K562 (cell line): ENCODE data around the gene PNMA8C. TPM values are rescaled to one million over a fixed set of nuclear protein-coding genes. Genes with fewer than 3 reads are reported as not detected.

Source experiments
- BRF1 ChIP-seq: IDR thresholded peaks from 3 replicates; pipeline ENCODE4 v1.6.1; 2011; ENCODE audit warnings: borderline replicate concordance, mild to moderate bottlenecking; ENCODE audit not compliant: insufficient read length; ENCODE audit errors: extremely low read depth
- ELF1 ChIP-seq: fragments of 200-800 bp; sonication (Bioruptor generic); IDR thresholded peaks from 2 replicates; pipeline ENCODE4 v1.6.1; 2016; ENCODE audit warnings: missing genetic modification characterization, missing compliant biosample characterization
- GATAD2A ChIP-seq: fragments of 450-650 bp; IDR thresholded peaks from 2 replicates; pipeline ENCODE4 v1.6.1; 2017
- MXI1 ChIP-seq: IDR thresholded peaks from 2 replicates; pipeline ENCODE4 v1.6.1; 2011; ENCODE audit warnings: low read depth, mild to moderate bottlenecking, improper control_type of control experiment, low read length
- TOE1 ChIP-seq, 2 experiments: fragments of 450-650 bp in 1 of 2; sonication (generic) in 1 of 2; formaldehyde crosslinking in 1 of 2; IDR thresholded peaks; 2 replicates each; pipeline versions ENCODE4 v1.7.1 to v1.8.0; 2016 to 2022; ENCODE audit warnings: borderline replicate concordance in 2 of 2, mild to moderate bottlenecking in 2 of 2, antibody characterized with exemption in 1 of 2, inconsistent platforms in 1 of 2, low read depth in 1 of 2, missing genetic modification reagents in 1 of 2, moderate library complexity in 1 of 2
- ZZZ3 ChIP-seq: fragments of 450-650 bp; IDR thresholded peaks from 2 replicates; pipeline ENCODE4 v1.6.1; 2016; ENCODE audit warnings: antibody characterized with exemption, mild to moderate bottlenecking, moderate library complexity
- polyA plus RNA-seq, 8 experiments: library from polyadenylated mRNA; depleted of rRNA in 4 of 8; stranded (reverse) in 5 of 8; unstranded in 3 of 8; fragments of >200 nt; fragmentation: Nextera tagmentation in 2 of 8; fragmentation: Illumina TruSeq in 1 of 8; extraction: Ambion mirVana in 2 of 8; extraction: Trizol in 1 of 8; gene quantifications; 2 replicates each; pipeline versions ENCODE4 v1.2.1 to v1.2.3, GENCODE V29; 2011 to 2014; ENCODE audit warnings: inconsistent platforms in 1 of 8, missing spikeins in 1 of 8
- total RNA-seq, 7 experiments: library from RNA; depleted of rRNA in 6 of 7; stranded (reverse); fragments of >200 nt in 6 of 7; fragmentation: Illumina TruSeq in 2 of 7; extraction: Trizol in 2 of 7; gene quantifications; 2 replicates each; pipeline versions ENCODE4 v1.2.1 to v1.2.3, GENCODE V29; 2011 to 2021; ENCODE audit warnings: low replicate concordance in 1 of 7
- TF ChIP-seq, protein P1 (sequence below): fragments of 200-600 bp; sonication (generic); IDR thresholded peaks from one replicate; pipeline ENCODE4 v1.6.1; 2012; ENCODE audit warnings: mild to moderate bottlenecking, low read depth, low read length, inconsistent platforms
- TF ChIP-seq, protein P2 (sequence below): fragments of 450-650 bp; IDR thresholded peaks from 2 replicates; pipeline ENCODE4 v1.6.1; 2016; ENCODE audit warnings: mild to moderate bottlenecking
- TF ChIP-seq, protein P3 (sequence below), 2 experiments: IDR thresholded peaks; 2 replicates each; pipeline ENCODE4 v1.6.1; 2011; ENCODE audit warnings: borderline replicate concordance in 1 of 2, control low read depth in 1 of 2, low read depth in 1 of 2, low read length in 1 of 2, mild to moderate bottlenecking in 1 of 2, mixed read lengths in 1 of 2, moderate library complexity in 1 of 2; ENCODE audit not compliant: insufficient read depth in 1 of 2, insufficient read length in 1 of 2, poor library complexity in 1 of 2, severe bottlenecking in 1 of 2; ENCODE audit errors: extremely low read depth in 1 of 2
- TF ChIP-seq, protein P4 (sequence below): fragments of 250-450 bp; sonication (Bioruptor Pico); IDR thresholded peaks from 2 replicates; pipeline ENCODE4 v1.9.0; 2021; ENCODE audit warnings: mild to moderate bottlenecking

The PNMA8C gene
- total and polyA plus RNA-seq, 9 of the 15 experiments (the other 6 are each of a cell fraction or from before 2014, with no cell fraction given): 0.04 to 0.05 (median 0.05) TPM; not detected in 6

DNA sequence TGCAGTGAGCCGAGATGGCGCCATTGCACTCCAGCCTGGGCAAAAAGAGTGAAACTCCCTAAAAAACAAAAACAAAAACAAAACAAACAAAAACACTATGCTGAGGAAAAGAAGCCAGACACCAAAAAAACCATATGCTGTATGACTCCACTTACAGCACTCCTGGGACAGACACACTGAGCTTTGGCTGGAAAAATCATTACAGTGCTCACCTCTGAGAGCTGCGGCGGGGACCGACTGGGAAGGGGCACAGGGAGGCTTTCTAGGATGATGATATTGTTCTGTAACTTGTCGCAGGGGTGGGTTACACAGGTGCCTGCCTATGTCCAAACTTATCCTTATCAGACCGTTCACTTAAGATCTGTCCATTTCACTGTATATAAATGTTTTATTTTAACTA is 34.8 kb upstream of the PNMA8C start (continued):
- TF ChIP-seq, protein P1, sequence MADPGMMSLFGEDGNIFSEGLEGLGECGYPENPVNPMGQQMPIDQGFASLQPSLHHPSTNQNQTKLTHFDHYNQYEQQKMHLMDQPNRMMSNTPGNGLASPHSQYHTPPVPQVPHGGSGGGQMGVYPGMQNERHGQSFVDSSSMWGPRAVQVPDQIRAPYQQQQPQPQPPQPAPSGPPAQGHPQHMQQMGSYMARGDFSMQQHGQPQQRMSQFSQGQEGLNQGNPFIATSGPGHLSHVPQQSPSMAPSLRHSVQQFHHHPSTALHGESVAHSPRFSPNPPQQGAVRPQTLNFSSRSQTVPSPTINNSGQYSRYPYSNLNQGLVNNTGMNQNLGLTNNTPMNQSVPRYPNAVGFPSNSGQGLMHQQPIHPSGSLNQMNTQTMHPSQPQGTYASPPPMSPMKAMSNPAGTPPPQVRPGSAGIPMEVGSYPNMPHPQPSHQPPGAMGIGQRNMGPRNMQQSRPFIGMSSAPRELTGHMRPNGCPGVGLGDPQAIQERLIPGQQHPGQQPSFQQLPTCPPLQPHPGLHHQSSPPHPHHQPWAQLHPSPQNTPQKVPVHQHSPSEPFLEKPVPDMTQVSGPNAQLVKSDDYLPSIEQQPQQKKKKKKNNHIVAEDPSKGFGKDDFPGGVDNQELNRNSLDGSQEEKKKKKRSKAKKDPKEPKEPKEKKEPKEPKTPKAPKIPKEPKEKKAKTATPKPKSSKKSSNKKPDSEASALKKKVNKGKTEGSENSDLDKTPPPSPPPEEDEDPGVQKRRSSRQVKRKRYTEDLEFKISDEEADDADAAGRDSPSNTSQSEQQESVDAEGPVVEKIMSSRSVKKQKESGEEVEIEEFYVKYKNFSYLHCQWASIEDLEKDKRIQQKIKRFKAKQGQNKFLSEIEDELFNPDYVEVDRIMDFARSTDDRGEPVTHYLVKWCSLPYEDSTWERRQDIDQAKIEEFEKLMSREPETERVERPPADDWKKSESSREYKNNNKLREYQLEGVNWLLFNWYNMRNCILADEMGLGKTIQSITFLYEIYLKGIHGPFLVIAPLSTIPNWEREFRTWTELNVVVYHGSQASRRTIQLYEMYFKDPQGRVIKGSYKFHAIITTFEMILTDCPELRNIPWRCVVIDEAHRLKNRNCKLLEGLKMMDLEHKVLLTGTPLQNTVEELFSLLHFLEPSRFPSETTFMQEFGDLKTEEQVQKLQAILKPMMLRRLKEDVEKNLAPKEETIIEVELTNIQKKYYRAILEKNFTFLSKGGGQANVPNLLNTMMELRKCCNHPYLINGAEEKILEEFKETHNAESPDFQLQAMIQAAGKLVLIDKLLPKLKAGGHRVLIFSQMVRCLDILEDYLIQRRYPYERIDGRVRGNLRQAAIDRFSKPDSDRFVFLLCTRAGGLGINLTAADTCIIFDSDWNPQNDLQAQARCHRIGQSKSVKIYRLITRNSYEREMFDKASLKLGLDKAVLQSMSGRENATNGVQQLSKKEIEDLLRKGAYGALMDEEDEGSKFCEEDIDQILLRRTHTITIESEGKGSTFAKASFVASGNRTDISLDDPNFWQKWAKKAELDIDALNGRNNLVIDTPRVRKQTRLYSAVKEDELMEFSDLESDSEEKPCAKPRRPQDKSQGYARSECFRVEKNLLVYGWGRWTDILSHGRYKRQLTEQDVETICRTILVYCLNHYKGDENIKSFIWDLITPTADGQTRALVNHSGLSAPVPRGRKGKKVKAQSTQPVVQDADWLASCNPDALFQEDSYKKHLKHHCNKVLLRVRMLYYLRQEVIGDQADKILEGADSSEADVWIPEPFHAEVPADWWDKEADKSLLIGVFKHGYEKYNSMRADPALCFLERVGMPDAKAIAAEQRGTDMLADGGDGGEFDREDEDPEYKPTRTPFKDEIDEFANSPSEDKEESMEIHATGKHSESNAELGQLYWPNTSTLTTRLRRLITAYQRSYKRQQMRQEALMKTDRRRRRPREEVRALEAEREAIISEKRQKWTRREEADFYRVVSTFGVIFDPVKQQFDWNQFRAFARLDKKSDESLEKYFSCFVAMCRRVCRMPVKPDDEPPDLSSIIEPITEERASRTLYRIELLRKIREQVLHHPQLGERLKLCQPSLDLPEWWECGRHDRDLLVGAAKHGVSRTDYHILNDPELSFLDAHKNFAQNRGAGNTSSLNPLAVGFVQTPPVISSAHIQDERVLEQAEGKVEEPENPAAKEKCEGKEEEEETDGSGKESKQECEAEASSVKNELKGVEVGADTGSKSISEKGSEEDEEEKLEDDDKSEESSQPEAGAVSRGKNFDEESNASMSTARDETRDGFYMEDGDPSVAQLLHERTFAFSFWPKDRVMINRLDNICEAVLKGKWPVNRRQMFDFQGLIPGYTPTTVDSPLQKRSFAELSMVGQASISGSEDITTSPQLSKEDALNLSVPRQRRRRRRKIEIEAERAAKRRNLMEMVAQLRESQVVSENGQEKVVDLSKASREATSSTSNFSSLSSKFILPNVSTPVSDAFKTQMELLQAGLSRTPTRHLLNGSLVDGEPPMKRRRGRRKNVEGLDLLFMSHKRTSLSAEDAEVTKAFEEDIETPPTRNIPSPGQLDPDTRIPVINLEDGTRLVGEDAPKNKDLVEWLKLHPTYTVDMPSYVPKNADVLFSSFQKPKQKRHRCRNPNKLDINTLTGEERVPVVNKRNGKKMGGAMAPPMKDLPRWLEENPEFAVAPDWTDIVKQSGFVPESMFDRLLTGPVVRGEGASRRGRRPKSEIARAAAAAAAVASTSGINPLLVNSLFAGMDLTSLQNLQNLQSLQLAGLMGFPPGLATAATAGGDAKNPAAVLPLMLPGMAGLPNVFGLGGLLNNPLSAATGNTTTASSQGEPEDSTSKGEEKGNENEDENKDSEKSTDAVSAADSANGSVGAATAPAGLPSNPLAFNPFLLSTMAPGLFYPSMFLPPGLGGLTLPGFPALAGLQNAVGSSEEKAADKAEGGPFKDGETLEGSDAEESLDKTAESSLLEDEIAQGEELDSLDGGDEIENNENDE: no peak
- no peak for TF ChIP-seq ELF1 (tag)
- TF ChIP-seq BRF1: no peak
- TF ChIP-seq, protein P2, sequence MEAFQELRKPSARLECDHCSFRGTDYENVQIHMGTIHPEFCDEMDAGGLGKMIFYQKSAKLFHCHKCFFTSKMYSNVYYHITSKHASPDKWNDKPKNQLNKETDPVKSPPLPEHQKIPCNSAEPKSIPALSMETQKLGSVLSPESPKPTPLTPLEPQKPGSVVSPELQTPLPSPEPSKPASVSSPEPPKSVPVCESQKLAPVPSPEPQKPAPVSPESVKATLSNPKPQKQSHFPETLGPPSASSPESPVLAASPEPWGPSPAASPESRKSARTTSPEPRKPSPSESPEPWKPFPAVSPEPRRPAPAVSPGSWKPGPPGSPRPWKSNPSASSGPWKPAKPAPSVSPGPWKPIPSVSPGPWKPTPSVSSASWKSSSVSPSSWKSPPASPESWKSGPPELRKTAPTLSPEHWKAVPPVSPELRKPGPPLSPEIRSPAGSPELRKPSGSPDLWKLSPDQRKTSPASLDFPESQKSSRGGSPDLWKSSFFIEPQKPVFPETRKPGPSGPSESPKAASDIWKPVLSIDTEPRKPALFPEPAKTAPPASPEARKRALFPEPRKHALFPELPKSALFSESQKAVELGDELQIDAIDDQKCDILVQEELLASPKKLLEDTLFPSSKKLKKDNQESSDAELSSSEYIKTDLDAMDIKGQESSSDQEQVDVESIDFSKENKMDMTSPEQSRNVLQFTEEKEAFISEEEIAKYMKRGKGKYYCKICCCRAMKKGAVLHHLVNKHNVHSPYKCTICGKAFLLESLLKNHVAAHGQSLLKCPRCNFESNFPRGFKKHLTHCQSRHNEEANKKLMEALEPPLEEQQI: no peak
- TF ChIP-seq, protein P3, sequence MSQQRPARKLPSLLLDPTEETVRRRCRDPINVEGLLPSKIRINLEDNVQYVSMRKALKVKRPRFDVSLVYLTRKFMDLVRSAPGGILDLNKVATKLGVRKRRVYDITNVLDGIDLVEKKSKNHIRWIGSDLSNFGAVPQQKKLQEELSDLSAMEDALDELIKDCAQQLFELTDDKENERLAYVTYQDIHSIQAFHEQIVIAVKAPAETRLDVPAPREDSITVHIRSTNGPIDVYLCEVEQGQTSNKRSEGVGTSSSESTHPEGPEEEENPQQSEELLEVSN (IDR thresholded peaks at IDR 0.05; ENCODE audit: borderline replicate concordance in 1 of 2, extremely low read depth in 1 of 2, insufficient read depth in 1 of 2, insufficient read length in 1 of 2, low read depth in 1 of 2, low read length in 1 of 2, poor library complexity in 1 of 2, severe bottlenecking in 1 of 2): no peak
- TF ChIP-seq, protein P4, sequence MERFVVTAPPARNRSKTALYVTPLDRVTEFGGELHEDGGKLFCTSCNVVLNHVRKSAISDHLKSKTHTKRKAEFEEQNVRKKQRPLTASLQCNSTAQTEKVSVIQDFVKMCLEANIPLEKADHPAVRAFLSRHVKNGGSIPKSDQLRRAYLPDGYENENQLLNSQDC (CRISPR knock-in tag): no peak
- no peak for TF ChIP-seq ZZZ3
- no peak for TF ChIP-seq TOE1 (IDR thresholded peaks at IDR 0.05; ENCODE audit: borderline replicate concordance)
- no peak for TF ChIP-seq TOE1 (CRISPR knock-in tag; IDR thresholded peaks at IDR 0.05; ENCODE audit: borderline replicate concordance, low read depth)
- TF ChIP-seq GATAD2A: no peak
- TF ChIP-seq MXI1: no peak
